GM23248 (cell line): ENCODE data around the gene SMYD3.

Experiments
- EZH2 ChIP-seq: fragments of 200-600 bp; sonication (generic); IDR thresholded peaks from 2 replicates; pipeline ENCODE4 v1.6.1; 2018; ENCODE audit warnings: antibody characterized with exemption, mild to moderate bottlenecking; ENCODE audit not compliant: insufficient read depth, poor library complexity, severe bottlenecking
- EZH2phosphoT487 ChIP-seq: fragments of 200-600 bp; sonication (generic); IDR thresholded peaks from 2 replicates; pipeline ENCODE4 v1.6.1; 2018; ENCODE audit warnings: antibody characterized with exemption, moderate library complexity, mild to moderate bottlenecking, low read depth; ENCODE audit not compliant: insufficient read depth

- TF ChIP-seq EZH2 (no peak), EZH2phosphoT487 (no peak)
Measured at GRCh38 chr1:246226041-246226440, 281.0 kb downstream of the SMYD3 start.
